HCT116 (cell line): Measurements from ENCODE around the gene KRT39. TPM values are rescaled to one million over a fixed set of nuclear protein-coding genes. Genes with fewer than 3 reads are reported as not detected.

Experiments
- ATAC-seq: fragments of 200-7000 bp; cut with Tn5 transposase; 2 replicates; pipeline ENCODE4 v1.9.1; 2020; ENCODE audit warnings: mild to moderate bottlenecking, moderate library complexity
- BruUV-seq: library from RNA; stranded (reverse); fragments of 400-500 nt; replicated peaks from 2 replicates; lab custom pipeline; 2021; lab: Mats Ljungman, UMichigan
- CTCF ChIA-PET: fragments of 300-600 bp; sonication (Branson Sonifier 250); formaldehyde crosslinking; loops from one replicate; lab custom pipeline; 2021; ENCODE audit warnings: antibody characterized with exemption; lab: Charles Lee
- POLR2A ChIA-PET: fragments of 300-600, 350-600 bp; sonication (Branson Sonifier 250); formaldehyde crosslinking; loops from one replicate; lab custom pipeline; 2021; ENCODE audit warnings: antibody characterized with exemption; lab: Charles Lee
- RAD21 ChIA-PET, 2 experiments: fragments of 300-600 bp; sonication (Branson Sonifier 250); formaldehyde crosslinking; loops; one replicate each; lab custom pipeline; 2023; ENCODE audit warnings: low total read pairs in 2 of 2; ENCODE audit not compliant: uncharacterized antibody in 2 of 2, unreplicated experiment in 2 of 2, low non-redundant PET in 1 of 2; lab: Charles Lee
- DNase-seq: peaks from one replicate; pipeline ENCODE4 v3.0.0-alpha.2; 2010; ENCODE audit warnings: low read depth, low spot score
- H2AFZ ChIP-seq: fragments of 200-600 bp; shearing (Covaris generic), sonication (generic); 2 replicates; pipeline ENCODE4 v1.6.1; 2017; ENCODE audit warnings: low read depth, mixed run types, mixed read lengths, antibody characterized with exemption, low read length; ENCODE audit not compliant: poor library complexity, severe bottlenecking
- H3K27ac ChIP-seq: 2 replicates; pipeline ENCODE4 v1.5.1; 2012; ENCODE audit warnings: low read depth, low read length
- H3K27me3 ChIP-seq: fragments of 200-600 bp; sonication (generic); 2 replicates; pipeline ENCODE4 v1.6.1; 2016; ENCODE audit warnings: mixed run types, low read length, mixed read lengths; ENCODE audit not compliant: insufficient read depth
- H3K36me3 ChIP-seq, 2 experiments: fragments of 200-500 bp in 1 of 2; fragments of 200-600 bp in 1 of 2; sonication (Bioruptor generic) in 1 of 2; sonication (generic) in 1 of 2; 2 replicates each; pipeline versions ENCODE4 v1.5.1 to v1.6.1; 2014 to 2016; ENCODE audit warnings: low read length in 2 of 2, inconsistent platforms in 1 of 2, mixed read lengths in 1 of 2, mixed run types in 1 of 2; ENCODE audit not compliant: insufficient read depth in 2 of 2, control insufficient read depth in 1 of 2
- H3K4me1 ChIP-seq, 2 experiments: fragments of 200-600 bp in 1 of 2; sonication (generic) in 1 of 2; 2 replicates each; pipeline versions ENCODE4 v1.5.1 to v1.6.1; 2012 to 2017; ENCODE audit warnings: low read length in 2 of 2, inconsistent platforms in 1 of 2, mild to moderate bottlenecking in 1 of 2, mixed read lengths in 1 of 2, mixed run types in 1 of 2, moderate library complexity in 1 of 2; ENCODE audit not compliant: insufficient read depth in 2 of 2, control insufficient read depth in 1 of 2
- H3K4me2 ChIP-seq: fragments of 200-600 bp; sonication (generic); 2 replicates; pipeline ENCODE4 v1.6.1; 2017; ENCODE audit warnings: mixed run types, low read length, mixed read lengths
- H3K4me3 ChIP-seq, 2 experiments: fragments of 200-600 bp in 1 of 2; sonication (generic) in 1 of 2; replicated peaks in 1 of 2; 2 replicates each; pipeline ENCODE4 v1.5.1; 2011 to 2016; ENCODE audit warnings: low read length in 2 of 2, control low read depth in 1 of 2, low read depth in 1 of 2, mild to moderate bottlenecking in 1 of 2, mixed read lengths in 1 of 2, mixed run types in 1 of 2
- H3K79me2 ChIP-seq: fragments of 200-600 bp; sonication (generic); 2 replicates; pipeline ENCODE4 v1.6.1; 2017; ENCODE audit warnings: mild to moderate bottlenecking, mixed run types, low read length, moderate library complexity, mixed read lengths; ENCODE audit not compliant: insufficient read depth
- H3K9ac ChIP-seq: fragments of 200-600 bp; sonication (generic); 2 replicates; pipeline ENCODE4 v1.6.1; 2016; ENCODE audit warnings: low read length, mixed read lengths
- H3K9me2 ChIP-seq: fragments of 200-600 bp; sonication (generic), shearing (Covaris generic); 2 replicates; pipeline ENCODE4 v1.6.1; 2017; ENCODE audit warnings: mixed run types, mild to moderate bottlenecking, moderate library complexity; ENCODE audit not compliant: insufficient read depth
- H3K9me3 ChIP-seq, 2 experiments: fragments of 200-500 bp in 1 of 2; fragments of 200-600 bp in 1 of 2; sonication (Bioruptor generic) in 1 of 2; sonication (generic) in 1 of 2; 2 replicates each; pipeline ENCODE4 v1.6.1; 2014 to 2017; ENCODE audit warnings: low read length in 2 of 2, mixed read lengths in 2 of 2, inconsistent platforms in 1 of 2, low read depth in 1 of 2, mild to moderate bottlenecking in 1 of 2, mixed run types in 1 of 2, moderate library complexity in 1 of 2; ENCODE audit not compliant: control insufficient read depth in 1 of 2, insufficient read depth in 1 of 2
- H4K20me1 ChIP-seq: fragments of 200-600 bp; sonication (generic), shearing (Covaris generic); 2 replicates; pipeline ENCODE4 v1.6.1; 2017; ENCODE audit warnings: mixed run types, mild to moderate bottlenecking, moderate library complexity; ENCODE audit not compliant: insufficient read depth
- EZH2 ChIP-seq: fragments of 200-600 bp; sonication (generic); IDR thresholded peaks from 2 replicates; pipeline ENCODE4 v1.6.1; 2017; ENCODE audit warnings: antibody characterized with exemption, mixed run types
- FOSL1 ChIP-seq: IDR thresholded peaks from 2 replicates; pipeline ENCODE4 v1.6.1; 2012; ENCODE audit warnings: low read depth
- SP1 ChIP-seq: IDR thresholded peaks from 2 replicates; pipeline ENCODE4 v1.6.1; 2012; ENCODE audit warnings: low read depth
- SRF ChIP-seq: IDR thresholded peaks from 2 replicates; pipeline ENCODE4 v1.6.1; 2012; ENCODE audit warnings: low read depth
- ZNF274 ChIP-seq: fragments of 200-500 bp; sonication (Bioruptor generic); IDR thresholded peaks from 2 replicates; pipeline ENCODE4 v1.6.1; 2014; ENCODE audit warnings: mild to moderate bottlenecking, low read depth, low read length, inconsistent platforms
- intact Hi-C: fragments of 100-400 bp; cut with micrococcal nuclease; formaldehyde crosslinking; loops from 2 replicates; pipeline ENCODE4 v1.10.0; 2022
- total RNA-seq: library from RNA; stranded (reverse); gene quantifications from one replicate; pipeline ENCODE4 v1.2.1, GENCODE V29; 2021; ENCODE audit not compliant: unreplicated experiment
- TF ChIP-seq, protein P1 (sequence below): IDR thresholded peaks from 2 replicates; pipeline ENCODE4 v1.6.1; 2012; ENCODE audit warnings: low read depth

Gene KRT39
- total RNA-seq, 1 experiment from 2014 or later: not detected

DNA sequence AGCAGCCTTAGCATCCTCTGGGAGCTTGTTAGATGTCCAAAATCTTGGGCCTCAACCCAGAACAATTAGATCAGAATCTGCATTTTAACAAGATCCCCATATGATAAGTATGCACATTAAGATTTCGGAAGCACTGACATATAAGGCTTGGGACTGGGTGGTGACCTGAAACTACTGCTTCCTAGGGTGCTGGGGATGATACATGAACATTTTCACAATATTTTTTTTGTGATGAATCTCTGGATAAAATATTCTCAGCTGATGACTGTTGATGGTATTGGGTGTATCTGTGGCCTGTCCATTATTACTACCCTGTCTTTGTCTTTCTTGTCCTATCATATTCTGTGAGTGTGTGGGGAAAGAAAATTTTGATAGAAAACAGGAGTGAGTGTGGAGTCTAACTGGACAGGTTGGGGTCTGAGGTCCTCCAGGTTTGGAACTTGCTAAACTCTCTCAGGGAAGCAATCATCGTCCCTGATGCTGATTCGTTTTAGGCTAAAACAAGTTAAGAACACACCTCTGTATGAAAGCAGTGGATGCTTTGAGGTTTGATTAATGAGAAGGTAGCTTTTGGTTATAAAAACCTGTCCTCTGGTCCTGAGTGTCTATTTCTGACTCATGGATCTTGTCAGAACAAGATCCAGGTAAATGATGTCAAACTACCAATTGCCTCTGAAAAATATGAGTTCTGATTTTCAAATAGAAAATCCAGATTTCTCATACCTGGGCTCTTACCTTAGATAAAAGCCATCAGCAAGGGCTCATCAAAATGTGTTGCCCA, 52.5 kb downstream of the KRT39 start (continued):
- TF ChIP-seq, protein P1, sequence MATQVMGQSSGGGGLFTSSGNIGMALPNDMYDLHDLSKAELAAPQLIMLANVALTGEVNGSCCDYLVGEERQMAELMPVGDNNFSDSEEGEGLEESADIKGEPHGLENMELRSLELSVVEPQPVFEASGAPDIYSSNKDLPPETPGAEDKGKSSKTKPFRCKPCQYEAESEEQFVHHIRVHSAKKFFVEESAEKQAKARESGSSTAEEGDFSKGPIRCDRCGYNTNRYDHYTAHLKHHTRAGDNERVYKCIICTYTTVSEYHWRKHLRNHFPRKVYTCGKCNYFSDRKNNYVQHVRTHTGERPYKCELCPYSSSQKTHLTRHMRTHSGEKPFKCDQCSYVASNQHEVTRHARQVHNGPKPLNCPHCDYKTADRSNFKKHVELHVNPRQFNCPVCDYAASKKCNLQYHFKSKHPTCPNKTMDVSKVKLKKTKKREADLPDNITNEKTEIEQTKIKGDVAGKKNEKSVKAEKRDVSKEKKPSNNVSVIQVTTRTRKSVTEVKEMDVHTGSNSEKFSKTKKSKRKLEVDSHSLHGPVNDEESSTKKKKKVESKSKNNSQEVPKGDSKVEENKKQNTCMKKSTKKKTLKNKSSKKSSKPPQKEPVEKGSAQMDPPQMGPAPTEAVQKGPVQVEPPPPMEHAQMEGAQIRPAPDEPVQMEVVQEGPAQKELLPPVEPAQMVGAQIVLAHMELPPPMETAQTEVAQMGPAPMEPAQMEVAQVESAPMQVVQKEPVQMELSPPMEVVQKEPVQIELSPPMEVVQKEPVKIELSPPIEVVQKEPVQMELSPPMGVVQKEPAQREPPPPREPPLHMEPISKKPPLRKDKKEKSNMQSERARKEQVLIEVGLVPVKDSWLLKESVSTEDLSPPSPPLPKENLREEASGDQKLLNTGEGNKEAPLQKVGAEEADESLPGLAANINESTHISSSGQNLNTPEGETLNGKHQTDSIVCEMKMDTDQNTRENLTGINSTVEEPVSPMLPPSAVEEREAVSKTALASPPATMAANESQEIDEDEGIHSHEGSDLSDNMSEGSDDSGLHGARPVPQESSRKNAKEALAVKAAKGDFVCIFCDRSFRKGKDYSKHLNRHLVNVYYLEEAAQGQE: no peak
- TF ChIP-seq SRF (no peak), FOSL1 (no peak)

DNA sequence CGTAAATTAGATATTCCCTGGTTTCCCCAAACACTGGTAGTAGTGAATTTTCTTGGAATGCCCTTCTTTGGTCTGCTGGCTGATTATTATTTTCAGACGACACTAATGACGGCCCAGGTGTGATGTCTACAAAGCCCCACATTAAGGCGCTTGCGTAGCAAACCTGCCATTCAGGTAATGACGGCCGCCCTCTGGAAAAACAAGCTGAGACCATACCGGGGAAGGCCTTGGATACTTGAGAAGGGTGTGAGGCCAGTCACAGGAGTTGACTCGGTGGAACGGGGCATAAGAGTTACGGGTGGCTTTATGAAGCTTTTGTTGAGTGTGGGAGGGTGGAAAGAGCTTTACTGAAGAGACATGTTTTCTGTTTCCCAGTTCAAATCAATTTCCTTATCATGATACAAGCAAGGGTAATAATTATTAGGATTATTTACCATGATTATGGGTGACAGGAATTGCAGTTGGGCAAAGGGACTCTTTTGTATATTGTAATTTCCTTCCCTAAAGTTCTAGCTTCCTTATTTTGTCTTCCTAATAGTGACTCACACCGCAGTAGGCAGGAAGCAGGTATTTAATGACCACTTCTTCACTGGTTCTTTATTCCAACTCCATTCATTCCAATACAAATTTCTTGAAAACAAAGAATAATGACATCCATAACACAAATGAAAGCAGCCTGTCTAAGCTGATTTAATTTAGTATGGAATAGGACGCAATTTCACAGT, 54.1 kb downstream of the KRT39 start:
- Histone ChIP-seq H2AFZ (no peak overlapping the region), H3K27ac (peak overlapping the region; percentile 77), H3K36me3 (no peaks in the 10 kb centered on the region; a peak in 1 of 4 replicates), H3K4me3 (no peak overlapping the region), H4K20me1 (no peaks in the 10 kb centered on the region), H3K79me2 (no peaks in the 10 kb centered on the region), H3K4me2 (peak overlapping the region; percentile 4; the same call in 1 of the 2 replicates), H3K9me2 (no peaks in the 10 kb centered on the region), H3K9me3 (no peaks in the 10 kb centered on the region), H3K4me1 (peaks cover 67 to 81% of the 10 kb centered on the region in 2 experiments), H3K27me3 (no peaks in the 10 kb centered on the region), H3K9ac (peak overlapping the region; percentile 19)
- no peak for DNase-seq
- intact Hi-C loops: no loop called here
- no TSS peak for BruUV-seq
- POLR2A ChIA-PET: interaction anchor here (0.6 to 0.7 kb wide), 2 partner anchors 40 to 586 kb away, joined by 3 to 4 read pairs; no protein-coding TSS in a partner anchor
- RAD21 ChIA-PET: no interaction called here
- TF ChIP-seq ZNF274 (no peak), EZH2 (no peak), FOSL1 (0 out of 2 replicates have a peak, but pooled peaks have one; percentile 17), SP1 (peak; percentile 47; the same call in 1 of the 2 replicates)
- ATAC-seq: no peak
- CTCF ChIA-PET: interaction anchor here (1.5 to 1.7 kb wide), 3 partner anchors 44 to 635 kb away, joined by 4 to 5 read pairs (median 5); no protein-coding TSS in a partner anchor
